ENCODE measurements around the gene MRPL54. TPM values are rescaled to one million over a fixed set of nuclear protein-coding genes. Genes with fewer than 3 reads are reported as not detected.
A peak's percentile ranks its signal among the peaks of the same experiment; 100 is the strongest.

Gene MRPL54
- total RNA-seq, 1 experiment from 2014 or later: 47.0 TPM

DNA sequence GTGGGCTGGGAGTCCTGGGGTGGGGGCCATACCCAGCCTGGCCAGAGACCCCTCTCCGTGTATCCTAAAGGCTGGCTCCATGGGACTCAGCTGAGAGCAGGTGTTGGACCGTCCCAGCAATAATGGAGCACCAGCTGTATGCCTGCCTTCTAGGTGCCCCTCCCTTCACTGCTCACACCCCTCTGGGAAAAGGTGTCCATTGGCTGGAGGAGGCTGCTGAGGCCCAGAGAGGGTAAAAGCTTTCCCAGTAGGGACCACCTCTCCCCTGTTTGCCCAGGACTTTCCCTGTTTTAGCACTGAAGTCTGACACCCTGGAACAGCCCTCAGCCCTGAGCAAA, 12.9 kb downstream of the MRPL54 start:
- Histone ChIP-seq H3K4me3 (no peak overlapping the region), H3K9me3 (no peaks in the 10 kb centered on the region), H3K36me3 (no peaks in the 10 kb centered on the region), H3K27me3 (no peaks in the 10 kb centered on the region)
- DNase-seq: no peak

- no peaks in the 10 kb centered on the region for H3K36me3 ChIP-seq
- no peak overlapping the region for H3K4me3 ChIP-seq
- no peaks in the 10 kb centered on the region for H3K27me3 ChIP-seq
- H3K9me3 ChIP-seq: no peaks in the 10 kb centered on the region
- DNase-seq: no peak
Observed at GRCh38 chr19:3775831-3776230, 13.3 kb downstream of the MRPL54 start.

GRCh38 chr19:3776479-3777040, 14.1 kb downstream of the MRPL54 start:
- H3K36me3 ChIP-seq: no peaks in the 10 kb centered on the region
- H3K27me3 ChIP-seq: no peaks in the 10 kb centered on the region
- peaks cover 2% of the 10 kb centered on the region; the same call in 1 of the 2 replicates for H3K9me3 ChIP-seq
- H3K4me3 ChIP-seq: no peak overlapping the region
- DNase-seq: no peak

DNA sequence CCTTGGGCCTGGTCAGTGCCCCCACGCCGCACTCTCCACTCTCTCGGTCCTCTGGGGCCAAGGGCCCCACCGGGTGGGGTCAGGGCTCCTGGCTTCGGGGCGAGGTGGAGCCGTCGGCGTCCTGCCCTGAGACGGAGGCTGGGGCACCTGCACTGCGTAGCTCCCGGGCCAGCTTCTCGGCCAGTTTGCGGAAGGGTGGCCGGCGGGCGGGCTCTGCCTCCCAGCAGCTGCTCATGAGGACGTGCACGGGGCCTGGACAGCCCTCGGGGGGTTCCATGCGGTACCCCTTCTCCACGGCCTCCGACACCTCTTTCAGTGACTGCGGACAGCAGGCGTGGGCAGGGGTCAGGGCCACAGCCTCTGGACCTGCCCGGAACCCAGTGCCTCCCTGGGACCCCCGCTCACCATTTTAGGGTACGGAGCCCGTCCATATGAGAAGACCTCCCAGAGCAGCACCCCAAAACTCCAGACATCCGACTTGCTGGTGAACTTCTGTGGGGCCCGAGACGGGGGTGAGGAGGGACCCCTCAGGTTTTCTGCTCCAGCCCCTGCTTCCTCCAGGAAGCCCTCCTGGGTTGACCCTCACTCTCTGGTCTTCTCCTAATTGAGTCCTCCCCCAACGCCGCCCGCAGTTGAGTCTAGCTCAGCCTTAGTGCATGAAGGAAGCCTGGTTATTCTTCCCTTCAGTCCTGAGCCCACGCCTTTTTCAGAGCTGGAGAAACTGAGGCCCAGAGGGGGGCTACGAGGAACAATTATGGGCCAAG, 15.8 kb downstream of the MRPL54 start:
- H3K9me3 ChIP-seq: peaks cover 3% of the 10 kb centered on the region; the same call in 1 of the 2 replicates
- no peak overlapping the region for H3K4me3 ChIP-seq
- H3K36me3 ChIP-seq: no peaks in the 10 kb centered on the region
- DNase-seq: no peak
- no peaks in the 10 kb centered on the region for H3K27me3 ChIP-seq

GRCh38 chr19:3778899-3779723, 16.6 kb downstream of the MRPL54 start:
- Histone ChIP-seq H3K9me3 (peaks cover 3% of the 10 kb centered on the region; the same call in 1 of the 2 replicates), H3K36me3 (no peaks in the 10 kb centered on the region), H3K4me3 (no peak overlapping the region), H3K27me3 (no peaks in the 10 kb centered on the region)
- DNase-seq: no peak

DNA sequence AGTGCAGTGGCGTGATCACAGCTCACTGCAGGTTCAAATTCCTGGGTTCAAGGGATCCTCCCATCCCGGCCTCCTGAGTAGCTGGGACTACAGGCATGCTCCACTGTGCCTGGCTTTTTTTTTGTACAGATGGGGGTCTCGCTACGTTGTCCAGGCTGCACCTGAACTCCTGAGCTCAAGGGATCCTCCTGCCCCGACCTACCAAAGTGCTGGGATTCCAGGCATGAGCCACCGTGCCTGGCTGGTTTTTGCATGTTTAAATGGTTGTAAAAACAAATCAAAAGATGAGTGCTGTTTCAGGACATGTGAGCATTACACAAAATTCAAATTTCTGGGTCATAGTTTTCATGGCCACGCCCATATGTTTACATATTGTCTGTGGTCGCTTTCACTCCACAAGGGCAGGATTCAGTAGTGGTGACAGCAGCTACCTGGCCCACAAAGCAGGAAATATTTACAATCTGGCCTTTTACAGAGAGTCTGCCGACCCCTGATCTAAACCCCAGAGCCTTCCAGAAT, 18.4 kb downstream of the MRPL54 start:
- Histone ChIP-seq H3K27me3 (0 out of 2 replicates have a peak, but pooled peaks cover 2% of the 10 kb centered on the region), H3K9me3 (peaks cover 3% of the 10 kb centered on the region; the same call in 1 of the 2 replicates), H3K36me3 (no peaks in the 10 kb centered on the region), H3K4me3 (no peak overlapping the region)
- no peak for DNase-seq

GRCh38 chr19:3781603-3782002, 19.1 kb downstream of the MRPL54 start:
- DNase-seq: no peak
- peaks cover 3% of the 10 kb centered on the region; the same call in 1 of the 2 replicates for H3K9me3 ChIP-seq
- H3K4me3 ChIP-seq: no peak overlapping the region
- 0 out of 2 replicates have a peak, but pooled peaks cover 2% of the 10 kb centered on the region for H3K27me3 ChIP-seq
- no peaks in the 10 kb centered on the region for H3K36me3 ChIP-seq

- Histone ChIP-seq H3K4me3 (no peak overlapping the region), H3K27me3 (0 out of 2 replicates have a peak, but pooled peaks cover 2% of the 10 kb centered on the region), H3K9me3 (peaks cover 3% of the 10 kb centered on the region; the same call in 1 of the 2 replicates), H3K36me3 (no peaks in the 10 kb centered on the region)
- no peak for DNase-seq
Observed at GRCh38 chr19:3782330-3782729, 19.8 kb downstream of the MRPL54 start.

GRCh38 chr19:3782903-3783302, 20.4 kb downstream of the MRPL54 start:
- DNase-seq: no peak
- Histone ChIP-seq H3K9me3 (peaks cover 3% of the 10 kb centered on the region; the same call in 1 of the 2 replicates), H3K27me3 (0 out of 2 replicates have a peak, but pooled peaks cover 2% of the 10 kb centered on the region), H3K36me3 (no peaks in the 10 kb centered on the region), H3K4me3 (no peak overlapping the region)

- H3K27me3 ChIP-seq: 0 out of 2 replicates have a peak, but pooled peaks cover 2% of the 10 kb centered on the region
- no peak for DNase-seq
- H3K36me3 ChIP-seq: no peaks in the 10 kb centered on the region
- H3K9me3 ChIP-seq: peaks cover 3% of the 10 kb centered on the region; the same call in 1 of the 2 replicates
- no peak overlapping the region for H3K4me3 ChIP-seq
Observed at GRCh38 chr19:3783660-3784584, 21.4 kb downstream of the MRPL54 start.

GRCh38 chr19:3784607-3785450, 22.3 kb downstream of the MRPL54 start:
- H3K9me3 ChIP-seq: peaks cover 3% of the 10 kb centered on the region; the same call in 1 of the 2 replicates
- peak; percentile 38 for DNase-seq
- H3K36me3 ChIP-seq: no peaks in the 10 kb centered on the region
- peak overlapping the region; percentile 44 for H3K4me3 ChIP-seq
- H3K27me3 ChIP-seq: 0 out of 2 replicates have a peak, but pooled peaks cover 2% of the 10 kb centered on the region

- DNase-seq: no peak
- 0 out of 2 replicates have a peak, but pooled peaks cover 2% of the 10 kb centered on the region for H3K27me3 ChIP-seq
- no peaks in the 10 kb centered on the region for H3K36me3 ChIP-seq
- H3K9me3 ChIP-seq: peaks cover 3% of the 10 kb centered on the region; the same call in 1 of the 2 replicates
- peak overlapping the region; percentile 44 for H3K4me3 ChIP-seq
Observed at GRCh38 chr19:3785451-3785937, 23.0 kb downstream of the MRPL54 start.

- no peak for DNase-seq
- Histone ChIP-seq H3K4me3 (peak within 1 kb of the TSS; percentile 44), H3K9me3 (peaks cover 3% of the 10 kb centered on the region; the same call in 1 of the 2 replicates), H3K27me3 (0 out of 2 replicates have a peak, but pooled peaks cover 2% of the 10 kb centered on the region), H3K36me3 (no peaks in the 10 kb centered on the region)
Observed at GRCh38 chr19:3785938-3786824, 23.7 kb downstream of the MRPL54 start, which contains the start of gene MATK. Gene MATK (minus strand): TSS chr19:3786381. CDS start chr19:3785135, 1,246 bp downstream.

All from MG63 (cell line).